Measurements from ENCODE around the gene TTLL12. TPM values are rescaled to one million over a fixed set of nuclear protein-coding genes. Genes with fewer than 3 reads are reported as not detected.

TTLL12 gene
- total and polyA plus RNA-seq, 2 of the 8 experiments (the other 6 are each of a cell fraction or from before 2014, with no cell fraction given) = 101 to 124 TPM

DNA sequence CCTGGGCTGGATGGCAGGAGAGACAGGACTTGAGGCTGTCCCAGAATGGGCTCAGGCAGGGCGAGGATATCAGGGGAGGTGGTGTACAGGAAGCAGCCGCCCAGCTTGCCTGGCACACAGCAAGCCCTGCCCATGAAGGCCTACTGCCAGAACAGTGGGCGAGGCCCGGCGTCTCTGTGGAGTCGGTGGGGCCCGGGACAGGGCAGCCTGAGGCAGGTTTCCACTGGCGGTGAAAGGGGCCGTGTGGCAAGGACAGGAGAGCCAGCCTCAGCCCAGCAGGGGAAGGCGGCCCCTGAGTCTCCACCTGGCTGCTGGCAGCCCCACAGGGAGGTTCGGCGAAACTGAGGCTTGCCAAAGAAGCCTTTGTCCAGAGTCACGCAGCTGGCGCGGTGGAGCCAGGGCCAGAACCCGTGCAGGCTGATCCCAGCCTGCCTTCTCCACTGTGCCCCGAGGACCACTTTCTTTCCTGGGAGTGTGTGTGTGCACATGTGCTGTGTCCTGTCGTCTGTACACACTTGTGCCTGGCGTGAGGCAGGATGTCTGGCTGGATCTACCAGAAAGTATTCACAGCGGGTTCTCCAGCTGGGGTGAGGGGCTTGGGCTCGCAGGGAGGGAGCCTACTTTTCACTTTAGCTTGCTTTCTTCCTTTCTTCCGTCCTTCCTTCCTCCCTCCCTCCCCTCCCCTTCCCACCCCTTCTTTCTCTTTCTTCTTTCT lies 34.4 kb downstream of the TTLL12 start:
- CTCF ChIA-PET (ENCODE audit: partially characterized antibody) = interaction anchor here (0.8 to 1.0 kb wide), 2 partner anchors 33 to 41 kb away, joined by 3 to 4 read pairs; no protein-coding TSS in a partner anchor
- TF ChIP-seq CTBP2 (IDR thresholded peaks at IDR 0.05; ENCODE audit: borderline replicate concordance, insufficient read depth, insufficient read length, low read length) (no peak), GTF2F1 (IDR thresholded peaks at IDR 0.05; ENCODE audit: borderline replicate concordance, low read depth, low read length) (no peak), POU5F1 (IDR thresholded peaks at IDR 0.05; ENCODE audit: low read depth, low read length) (no peak), HDAC2 (IDR thresholded peaks at IDR 0.05; ENCODE audit: borderline replicate concordance in 1 of 2, low read depth in 2 of 2, low read length in 2 of 2) (no peak), ASH2L (IDR thresholded peaks at IDR 0.05; ENCODE audit: low read length) (no peak), PHF8 (conservative IDR thresholded peaks at IDR 0.05; ENCODE audit: low read depth, low read length) (no peak), JUND (IDR thresholded peaks at IDR 0.05; ENCODE audit: low read length) (no peak), TBP (IDR thresholded peaks at IDR 0.05; ENCODE audit: low read depth, low read length) (no peak), RAD21 (IDR thresholded peaks at IDR 0.05 in 1 of 2, conservative IDR thresholded peaks at IDR 0.05 in 1 of 2; ENCODE audit: low read depth in 2 of 2, low read length in 2 of 2) (no peak), SP2 (IDR thresholded peaks at IDR 0.05; ENCODE audit: low read length) (no peak), SP4 (IDR thresholded peaks at IDR 0.05; ENCODE audit: low read length) (no peak)

More for the DNA sequence above, 34.4 kb downstream of the TTLL12 start:
- H3K23me2 ChIP-seq (ENCODE audit: low read depth, low read length) = peaks cover 13% of the 10 kb centered on the region; the same call in 1 of the 2 replicates
- no peaks in the 10 kb centered on the region for H3K79me2 ChIP-seq (ENCODE audit: control insufficient read depth in 1 of 2, insufficient read depth in 2 of 2, low read length in 2 of 2)
- DNase-seq (ENCODE audit: low read depth in 1 of 2, low spot score in 2 of 2) (peak in 1 of 2 experiments; percentile 65), FAIRE-seq (no peak)
- no peak overlapping the region for H2BK20ac ChIP-seq (ENCODE audit: low read length)
- H3K23ac ChIP-seq (ENCODE audit: insufficient read length) = no peak overlapping the region
- peak overlapping the region; percentile 54 to 67 for H3K4me2 ChIP-seq (ENCODE audit: insufficient read depth in 1 of 2, low read depth in 2 of 2, low read length in 2 of 2)
- no peaks in the 10 kb centered on the region for H3K36me3 ChIP-seq (ENCODE audit: control insufficient read depth in 2 of 4, insufficient read depth in 4 of 4, low read length in 3 of 4)
- H3K9me3 ChIP-seq (ENCODE audit: insufficient read depth in 2 of 2, low read depth in 1 of 2, low read length in 1 of 2) = no peaks in the 10 kb centered on the region
- no peak overlapping the region for H3K27ac ChIP-seq (ENCODE audit: low read depth, low read length)
- H2BK120ac ChIP-seq (replicated peaks; ENCODE audit: low read depth, low read length) = peak overlapping the region; percentile 13
- H2BK5ac ChIP-seq (ENCODE audit: low read depth, low read length) = peak overlapping the region; percentile 81; the same call in 1 of the 2 replicates
- no peak overlapping the region for H4K5ac ChIP-seq (ENCODE audit: insufficient read length, low read depth, low read length)
- H3K4me1 ChIP-seq (replicated peaks in 1 of 4; ENCODE audit: control insufficient read depth in 3 of 4, insufficient read depth in 4 of 4, low read length in 3 of 4) = peaks cover 0 to 18% (median 13%) of the 10 kb centered on the region in 4 experiments; a peak in 6 of 7 replicates
- peak overlapping the region; percentile 72 for H2BK15ac ChIP-seq (ENCODE audit: low read length)
- H3K56ac ChIP-seq (replicated peaks; ENCODE audit: insufficient read length, low read depth, low read length) = no peak overlapping the region
- H4K20me1 ChIP-seq (replicated peaks in 1 of 2; ENCODE audit: control insufficient read depth in 1 of 2, insufficient read depth in 2 of 2, low read length in 2 of 2) = peaks cover 0 to 2% of the 10 kb centered on the region in 2 experiments
- POLR2A ChIA-PET (ENCODE audit: partially characterized antibody) = interaction anchor here (0.7 to 2.2 kb wide), 3 partner anchors 12 to 35 kb away, joined by 3 to 4 read pairs (median 3); no protein-coding TSS in a partner anchor
- peak overlapping the region; percentile 40 for H4K91ac ChIP-seq (replicated peaks; ENCODE audit: insufficient read length, low read length)
- H3K14ac ChIP-seq (ENCODE audit: insufficient read length) = no peak overlapping the region
- peaks cover 1 to 21% (median 14%) of the 10 kb centered on the region in 4 experiments for H3K27me3 ChIP-seq (replicated peaks in 1 of 4; ENCODE audit: control insufficient read depth in 3 of 4, extremely low read depth in 1 of 4, insufficient read depth in 3 of 4, low read length in 3 of 4)
- WGBS, 2 experiments (ENCODE audit: extremely low coverage in 1 of 2, insufficient coverage in 1 of 2, insufficient read length in 1 of 2, insufficient replicate concordance in 2 of 2, low coverage in 1 of 2, low lambda C conversion rate in 2 of 2, missing lambda C conversion rate in 1 of 2) = 63% methylated on average over 20 of the region's 22 CpGs; no CpG with 5 or more reads in 1 of the 2 experiments
- no peak overlapping the region for H2AK5ac ChIP-seq (ENCODE audit: low read depth, low read length)
- H3K79me1 ChIP-seq (ENCODE audit: low read depth, low read length) = no peaks in the 10 kb centered on the region
- no peak overlapping the region for H3K9ac ChIP-seq (replicated peaks in 1 of 4; ENCODE audit: extremely low read depth in 1 of 4, low read depth in 3 of 4, low read length in 3 of 4)
- H2BK12ac ChIP-seq (ENCODE audit: low read depth, low read length) = peak overlapping the region; percentile 80; the same call in 1 of the 2 replicates
- 0 out of 2 replicates have a peak overlapping the region, but pooled peaks have one; percentile 62 for H4K8ac ChIP-seq (ENCODE audit: extremely low read depth, insufficient read depth, low read length)
- peak overlapping the region in 3 of 4 experiments; percentile 33 to 70 (median 42); a peak in 4 of 8 replicates for H3K4me3 ChIP-seq (ENCODE audit: extremely low read depth in 1 of 4, insufficient read depth in 2 of 4, low read depth in 3 of 4, low read length in 4 of 4)
- peak overlapping the region; percentile 38 for H3K4ac ChIP-seq (replicated peaks; ENCODE audit: insufficient read length, low read depth, low read length)
- H3K18ac ChIP-seq (ENCODE audit: extremely low read depth, low read length) = peak overlapping the region; percentile 60; the same call in 1 of the 2 replicates
- H2AFZ ChIP-seq (ENCODE audit: low read length) = no peak overlapping the region
